Measurements from ENCODE around the gene CPNE2.
"Not testable (repeated sequence)": the region's sequence is repeated elsewhere in the genome, so short reads cannot be mapped to it uniquely, and the experiment has no call there.

The CPNE2 gene

GRCh38 chr16:57099965-57100364 is 7.6 kb downstream of the CPNE2 start:
- FAIRE-seq = not testable (repeated sequence)

GRCh38 chr16:57100445-57100844 is 8.1 kb downstream of the CPNE2 start:
- no peak for FAIRE-seq

- no peak for FAIRE-seq
Measured at GRCh38 chr16:57102888-57103851, 10.8 kb downstream of the CPNE2 start.

- FAIRE-seq = no peak
Measured at GRCh38 chr16:57104706-57105105, 12.3 kb downstream of the CPNE2 start.

GRCh38 chr16:57105184-57105583 is 12.8 kb downstream of the CPNE2 start:
- FAIRE-seq = no peak

DNA sequence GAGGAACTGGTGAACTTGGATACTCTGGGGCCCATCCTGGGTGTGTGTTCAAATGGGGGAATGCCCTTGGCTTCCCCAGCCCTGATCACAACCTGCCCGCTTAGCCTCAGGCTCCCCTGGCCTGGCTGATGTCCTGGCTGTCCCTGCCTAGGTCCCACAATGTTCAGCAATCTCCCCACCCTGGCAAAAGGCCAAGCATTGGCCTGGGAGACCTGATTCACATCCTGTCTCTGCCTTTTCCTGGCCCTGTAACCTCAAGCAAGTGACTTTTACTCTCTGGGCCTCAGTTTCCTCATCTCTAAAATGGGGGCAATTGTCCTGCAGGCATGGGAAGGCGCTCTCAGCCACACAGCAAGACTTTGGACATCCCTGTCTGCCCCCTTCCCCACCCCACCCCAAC is 14.4 kb downstream of the CPNE2 start:
- no peak for FAIRE-seq

DNA sequence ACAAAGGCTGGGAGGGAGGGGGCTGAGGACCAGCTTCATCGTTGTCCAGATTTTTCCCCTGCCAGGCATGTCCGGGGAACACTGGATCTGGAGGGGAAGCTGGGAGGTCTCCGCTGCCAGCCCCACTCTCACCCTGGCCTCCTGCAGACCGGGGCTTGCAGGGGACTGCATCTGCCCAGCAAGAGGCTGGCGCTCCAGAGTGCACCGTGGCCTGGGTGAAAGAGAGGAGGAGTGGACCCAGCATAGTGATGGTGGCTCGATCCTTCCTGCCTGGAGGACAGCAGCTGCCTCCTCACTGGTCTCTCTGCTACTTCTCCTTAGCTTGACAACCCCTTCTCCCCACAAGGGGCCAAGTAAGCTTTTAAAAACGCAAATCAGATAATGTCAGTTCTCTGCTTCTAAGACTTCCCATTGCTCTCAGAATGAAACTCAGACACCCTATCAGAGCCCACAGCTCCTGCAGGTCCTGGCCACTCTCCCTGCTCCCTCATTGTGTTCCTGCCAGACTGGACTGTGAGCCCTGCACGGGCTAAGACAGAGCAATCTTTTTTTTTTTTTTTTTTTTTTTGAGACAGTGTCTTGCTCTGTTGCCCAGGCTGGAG is 15.0 kb downstream of the CPNE2 start:
- FAIRE-seq = no peak

GRCh38 chr16:57108432-57108831 is 16.0 kb downstream of the CPNE2 start:
- FAIRE-seq = no peak

DNA sequence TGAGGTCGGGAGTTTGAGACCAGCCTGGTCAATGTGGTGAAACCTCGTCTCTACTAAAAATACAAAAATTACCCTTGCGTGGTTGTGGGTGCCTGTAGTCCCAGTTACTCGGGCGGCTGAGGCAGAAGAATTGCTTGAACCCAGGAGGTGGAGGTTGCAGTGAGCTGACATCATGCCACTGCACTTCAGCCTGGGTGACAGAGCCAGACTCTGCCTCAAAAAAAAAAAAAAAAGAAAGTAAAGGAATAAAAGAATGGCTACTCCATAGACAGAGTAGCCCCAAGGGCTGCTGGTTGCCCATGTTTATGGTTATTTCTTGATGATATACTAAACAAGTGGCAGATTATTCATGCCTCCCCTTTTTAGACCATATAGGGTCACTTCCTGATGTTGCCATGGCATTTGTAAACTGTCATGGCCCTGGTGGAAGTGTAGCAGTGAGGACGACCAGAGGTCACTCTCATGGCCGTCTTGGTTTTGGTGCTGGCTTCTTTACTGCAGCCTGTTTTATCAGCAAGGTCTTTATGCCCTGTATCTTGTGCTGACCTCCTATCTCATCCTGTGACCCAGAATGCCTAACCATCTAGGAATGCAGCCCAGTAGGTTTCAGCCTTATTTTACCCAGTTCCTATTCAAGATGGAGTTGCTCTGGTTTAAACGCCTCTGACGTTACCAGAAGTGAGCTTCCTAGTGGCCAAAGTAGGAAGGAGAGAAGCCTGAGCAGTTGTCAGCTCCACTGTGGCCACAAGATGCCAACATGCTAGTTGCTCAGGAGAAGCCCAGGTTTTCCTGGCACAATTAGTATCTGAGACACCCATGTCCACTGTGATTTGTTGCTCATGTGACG is 17.1 kb downstream of the CPNE2 start:
- not testable (repeated sequence) for FAIRE-seq

GRCh38 chr16:57110937-57111336 is 18.6 kb downstream of the CPNE2 start:
- FAIRE-seq = no peak

- no peak for FAIRE-seq
Measured at GRCh38 chr16:57111420-57111819, 19.0 kb downstream of the CPNE2 start.

- FAIRE-seq = no peak
Measured at GRCh38 chr16:57112403-57113041, 20.1 kb downstream of the CPNE2 start.

DNA sequence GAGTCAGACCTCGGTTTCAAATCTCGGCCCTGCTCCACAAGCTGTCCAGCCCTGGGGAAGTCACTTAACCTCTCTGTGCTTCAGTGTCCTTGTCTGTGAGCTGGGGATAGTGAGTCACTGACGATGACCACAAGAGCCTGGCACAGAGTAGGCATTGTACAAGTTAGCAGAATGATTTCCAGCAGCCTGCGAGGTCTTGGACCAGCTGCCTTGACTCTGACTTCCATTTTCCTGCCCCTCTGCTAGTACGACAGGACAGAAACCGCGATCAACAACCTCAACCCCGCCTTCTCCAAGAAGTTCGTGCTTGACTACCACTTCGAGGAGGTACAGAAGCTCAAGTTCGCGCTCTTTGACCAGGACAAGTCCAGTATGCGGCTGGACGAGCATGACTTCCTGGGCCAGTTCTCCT is 20.7 kb downstream of the CPNE2 start:
- FAIRE-seq = no peak

DNA sequence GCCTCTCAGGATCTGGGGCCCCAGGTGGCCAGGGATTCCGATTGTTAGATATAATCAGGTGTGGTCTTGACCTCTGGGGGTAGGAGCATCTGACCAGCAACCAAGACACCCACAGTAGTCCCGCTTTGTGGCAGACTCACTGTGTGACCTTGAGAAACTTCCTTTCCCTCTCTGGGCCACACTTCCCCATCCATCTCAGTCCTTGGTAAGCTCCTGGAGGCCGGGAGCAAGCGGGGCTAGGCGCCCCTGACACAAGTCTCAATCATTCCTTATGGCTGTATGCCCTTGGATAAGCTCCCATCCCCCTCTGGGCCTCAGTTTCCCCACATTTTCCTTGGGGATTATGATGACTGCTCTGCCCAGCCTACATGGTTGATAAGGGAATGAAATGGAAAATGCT is 21.3 kb downstream of the CPNE2 start:
- FAIRE-seq = no peak

GRCh38 chr16:57115168-57115513 is 22.8 kb downstream of the CPNE2 start:
- no peak for FAIRE-seq

DNA sequence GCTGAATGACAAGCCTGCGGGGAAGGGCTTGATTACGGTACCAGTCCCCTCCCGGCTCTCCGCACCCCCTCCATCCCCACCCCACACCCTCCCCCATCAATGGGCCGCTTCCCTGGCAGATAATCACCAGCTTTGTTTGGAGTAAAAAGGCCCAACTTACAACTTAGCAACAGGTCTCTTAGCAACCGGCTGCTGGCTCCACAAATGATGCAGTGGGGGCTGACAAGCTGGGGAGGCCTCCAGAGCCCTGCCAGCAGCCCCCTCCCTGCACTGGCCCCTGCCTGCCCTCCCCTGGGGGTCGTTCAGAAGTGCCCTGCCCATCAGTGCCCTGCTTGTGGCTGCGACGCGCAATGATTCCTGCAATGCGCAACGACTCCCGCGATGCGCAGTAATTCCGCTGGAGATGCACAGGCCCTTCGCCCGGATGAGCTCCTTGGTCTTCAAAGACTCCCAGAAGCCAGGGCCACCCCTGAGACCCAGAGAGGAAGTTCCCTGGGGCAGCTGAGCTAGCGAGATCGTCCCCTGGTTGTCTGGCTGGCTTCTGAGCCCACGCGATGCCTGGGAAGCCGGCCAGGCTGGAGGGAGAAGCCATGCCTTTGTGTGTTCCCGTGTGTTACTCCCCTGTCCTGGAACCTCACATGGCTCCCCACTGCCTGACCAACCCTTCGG is 23.3 kb downstream of the CPNE2 start:
- no peak for FAIRE-seq

- no peak for FAIRE-seq
Measured at GRCh38 chr16:57118461-57119084, 26.2 kb downstream of the CPNE2 start.

DNA sequence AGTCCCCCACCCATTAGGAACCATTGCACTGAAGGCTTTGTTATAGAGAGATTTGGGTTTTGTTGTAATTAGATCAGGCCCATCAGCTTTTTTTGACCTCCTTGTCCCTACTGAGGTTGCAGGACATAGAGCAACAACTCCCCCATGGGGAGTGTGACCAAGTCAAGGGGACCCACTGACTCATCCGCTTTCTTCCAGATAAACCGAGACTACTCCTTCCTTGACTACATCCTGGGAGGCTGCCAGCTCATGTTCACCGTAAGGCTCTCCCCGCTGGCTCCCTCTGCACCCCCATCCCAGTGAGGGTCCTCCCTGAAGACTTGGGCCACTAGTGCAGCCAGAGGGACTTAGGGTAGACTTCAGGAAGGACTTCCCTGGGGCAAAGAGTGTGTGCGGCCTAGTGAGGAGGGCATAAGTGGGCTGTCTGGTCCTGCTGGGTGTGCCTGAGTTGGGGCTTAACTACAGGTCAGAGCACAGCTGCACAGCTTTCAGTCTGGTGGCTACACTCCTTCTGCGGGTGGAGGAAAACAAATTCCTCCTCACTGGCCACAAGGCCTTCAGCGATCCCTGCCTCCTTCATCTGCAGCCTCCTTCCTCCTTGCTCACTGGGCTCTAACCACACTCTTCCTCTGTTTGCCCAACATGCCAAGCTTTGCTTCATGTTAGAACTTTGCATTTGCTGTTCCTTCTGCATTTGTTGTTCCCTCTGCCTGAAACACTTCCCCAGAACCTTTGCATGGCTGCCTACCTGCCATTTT is 31.0 kb downstream of the CPNE2 start:
- FAIRE-seq = no peak

- no peak for FAIRE-seq
Measured at GRCh38 chr16:57123974-57124674, 31.7 kb downstream of the CPNE2 start.

GRCh38 chr16:57125376-57125775 is 33.0 kb downstream of the CPNE2 start:
- no peak for FAIRE-seq
